GM21717 (cell line): Measurements from ENCODE around the gene AP5B1.

Experiments used
- ATAC-seq: cut with Tn5 transposase; IDR thresholded peaks from one replicate; pipeline ENCODE4 v1.9.1; 2021; ENCODE audit warnings: mild to moderate bottlenecking, moderate library complexity; ENCODE audit not compliant: unreplicated experiment

Gene AP5B1

GRCh38 chr11:65786786-65787636 lies 6.2 kb upstream of the AP5B1 start, which contains the start of gene OVOL1:
TSS of gene OVOL1 (plus strand) at chr11:65787063. CDS start at chr11:65787374, 311 bp downstream.
- no peak for ATAC-seq

- no peak for ATAC-seq
Measured at GRCh38 chr11:65786008-65786785, 5.4 kb upstream of the AP5B1 start.

- no peak for ATAC-seq
Measured at GRCh38 chr11:65785319-65786007, 4.7 kb upstream of the AP5B1 start.

- ATAC-seq, result no peak
Measured at GRCh38 chr11:65782816-65783228, 2.0 kb upstream of the AP5B1 start.

- ATAC-seq, result no peak
Measured at GRCh38 chr11:65781962-65782815, 1.4 kb upstream of the AP5B1 start.

GRCh38 chr11:65781152-65781961 lies 581 bp upstream of the AP5B1 start:
- ATAC-seq, result no peak

- ATAC-seq, result no peak
Measured at GRCh38 chr11:65779919-65780769, 632 bp downstream of the AP5B1 start.

- no peak for ATAC-seq
Measured at GRCh38 chr11:65779669-65779918, 1.2 kb downstream of the AP5B1 start.

GRCh38 chr11:65778901-65779668 lies 1.7 kb downstream of the AP5B1 start:
- no peak for ATAC-seq

GRCh38 chr11:65778431-65778900 lies 2.3 kb downstream of the AP5B1 start:
- no peak for ATAC-seq

- no peak for ATAC-seq
Measured at GRCh38 chr11:65777821-65778361, 2.9 kb downstream of the AP5B1 start.

- ATAC-seq, result no peak
Measured at GRCh38 chr11:65777241-65777640, 3.5 kb downstream of the AP5B1 start.

GRCh38 chr11:65776710-65777141 lies 4.0 kb downstream of the AP5B1 start:
- ATAC-seq, result no peak

- no peak for ATAC-seq
Measured at GRCh38 chr11:65776196-65776595, 4.6 kb downstream of the AP5B1 start.

- no peak for ATAC-seq
Measured at GRCh38 chr11:65774525-65775306, 6.1 kb downstream of the AP5B1 start.

- ATAC-seq, result no peak
Measured at GRCh38 chr11:65773784-65774411, 6.9 kb downstream of the AP5B1 start.
